Activated CD8-positive, alpha-beta memory T cell treated with anti-CD3 and anti-CD28 coated beads, Interleukin-2, amount 50 U/mL, for 24 hours (primary cell): ENCODE results near the gene PCDH9.

Source experiments
- DNase-seq: peaks from one replicate; pipeline ENCODE4 v3.0.0-alpha.2; 2020; ENCODE audit errors: extremely low read depth

The PCDH9 gene

GRCh38 chr13:67086260-67086659, 143.9 kb downstream of the PCDH9 start:
- no peak for DNase-seq

- no peak for DNase-seq
Measured at GRCh38 chr13:67084066-67084465, 146.1 kb downstream of the PCDH9 start.

- no peak for DNase-seq
Measured at GRCh38 chr13:67083519-67083918, 146.6 kb downstream of the PCDH9 start.

- DNase-seq = no peak
Measured at GRCh38 chr13:67080351-67080750, 149.8 kb downstream of the PCDH9 start.

DNA sequence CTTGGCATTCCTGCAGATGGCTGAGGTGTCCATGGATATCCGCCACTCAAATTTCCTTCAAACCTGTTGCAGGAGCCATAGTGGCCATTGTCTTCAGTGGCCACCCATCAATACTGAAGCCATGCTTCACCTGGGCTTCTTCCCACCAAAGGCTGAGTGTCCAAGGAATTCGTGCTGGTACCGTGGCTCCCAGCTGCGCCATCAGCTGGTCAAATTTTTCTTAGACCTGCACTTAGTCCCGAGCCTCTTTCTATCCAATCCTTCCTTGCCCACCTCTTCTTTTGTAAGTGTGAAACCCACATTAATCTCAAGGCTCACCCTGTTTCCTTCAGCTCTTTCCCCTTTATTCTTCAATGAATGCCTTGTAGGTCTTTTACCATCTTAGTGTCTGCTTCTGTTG, 152.1 kb downstream of the PCDH9 start:
- DNase-seq = no peak

- DNase-seq = no peak
Measured at GRCh38 chr13:67077132-67077531, 153.0 kb downstream of the PCDH9 start.

DNA sequence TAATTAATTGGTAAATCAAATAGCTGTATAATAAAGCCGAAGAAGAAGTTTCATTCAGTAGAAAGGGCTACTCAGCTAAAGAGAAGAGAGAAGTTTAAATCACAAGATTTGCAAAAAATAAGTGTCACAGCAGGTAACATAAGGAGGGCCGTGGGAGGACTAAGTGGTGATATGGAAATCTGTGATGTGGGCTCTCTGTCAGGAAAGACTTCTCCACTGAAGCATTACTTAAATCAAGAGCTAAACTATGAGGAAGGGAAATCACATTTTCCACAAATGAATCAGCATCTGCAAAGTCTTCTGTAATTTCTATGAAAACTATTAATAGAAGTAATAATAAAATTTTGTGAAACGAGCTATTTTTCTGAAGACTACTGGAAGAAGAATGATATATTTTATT, 153.8 kb downstream of the PCDH9 start:
- DNase-seq = no peak

- DNase-seq = no peak
Measured at GRCh38 chr13:67075239-67075638, 154.9 kb downstream of the PCDH9 start.

DNA sequence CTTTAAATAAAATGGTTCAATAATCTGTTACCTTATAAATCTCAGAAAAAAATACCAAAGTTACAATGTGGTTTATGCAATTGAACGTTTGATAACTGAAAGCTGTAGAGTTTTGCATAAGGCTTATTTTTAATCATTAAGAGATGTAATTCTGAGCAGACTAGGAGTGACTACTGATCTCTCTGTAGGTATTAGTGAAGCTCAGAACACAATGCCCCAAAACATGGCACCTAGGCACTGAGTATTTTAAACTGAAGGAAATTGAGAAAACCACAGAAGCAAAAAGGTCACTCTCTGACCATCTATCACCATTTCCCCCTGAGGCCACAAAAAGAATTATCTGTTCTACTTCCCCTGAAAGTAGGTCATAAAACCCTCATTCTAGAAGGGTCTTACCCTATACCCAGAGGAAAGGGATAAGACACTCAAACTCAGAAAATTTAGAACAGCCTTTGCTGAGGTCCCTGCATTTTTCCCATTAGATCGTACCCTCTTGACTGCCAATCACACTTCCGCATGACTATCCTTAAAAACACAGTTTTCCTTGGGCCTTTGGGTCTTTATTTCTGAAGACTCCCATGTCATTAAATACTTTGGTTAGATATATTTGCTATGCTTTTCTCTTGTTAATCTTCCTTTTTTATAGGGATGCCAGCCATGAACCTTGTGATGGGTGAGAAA, 158.1 kb downstream of the PCDH9 start:
- DNase-seq = no peak

- DNase-seq = no peak
Measured at GRCh38 chr13:67070306-67070705, 159.8 kb downstream of the PCDH9 start.

DNA sequence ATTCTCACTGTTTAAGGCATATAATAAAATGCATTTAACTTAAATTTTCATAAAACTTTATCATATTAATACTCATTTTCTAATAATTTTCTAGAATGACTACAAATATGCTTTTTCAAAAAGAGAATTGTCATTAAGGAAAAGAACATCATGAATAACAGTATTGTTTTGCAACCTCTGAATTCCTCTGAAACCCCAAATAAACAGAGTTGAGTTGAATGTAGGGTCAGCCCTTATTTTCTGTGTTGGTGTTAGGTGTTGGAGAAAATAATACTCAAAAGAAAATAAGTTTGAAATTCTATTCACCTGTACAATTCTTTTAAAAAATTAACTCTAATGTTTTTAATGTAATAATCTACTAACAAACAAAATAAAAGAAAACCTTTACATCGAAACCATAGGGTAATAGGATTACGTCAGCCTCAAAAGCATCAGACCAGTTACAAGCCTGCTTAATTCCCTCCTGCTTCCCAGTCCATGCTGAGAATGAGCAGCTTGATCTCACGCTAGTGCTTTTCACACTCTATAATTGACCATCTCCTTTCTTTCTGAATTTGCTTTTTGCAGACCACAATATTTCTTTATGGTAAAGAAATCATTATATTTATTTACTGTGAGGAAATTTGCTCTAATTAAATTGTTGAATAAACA, 160.9 kb downstream of the PCDH9 start:
- no peak for DNase-seq

- DNase-seq = no peak
Measured at GRCh38 chr13:67064920-67065319, 165.2 kb downstream of the PCDH9 start.

DNA sequence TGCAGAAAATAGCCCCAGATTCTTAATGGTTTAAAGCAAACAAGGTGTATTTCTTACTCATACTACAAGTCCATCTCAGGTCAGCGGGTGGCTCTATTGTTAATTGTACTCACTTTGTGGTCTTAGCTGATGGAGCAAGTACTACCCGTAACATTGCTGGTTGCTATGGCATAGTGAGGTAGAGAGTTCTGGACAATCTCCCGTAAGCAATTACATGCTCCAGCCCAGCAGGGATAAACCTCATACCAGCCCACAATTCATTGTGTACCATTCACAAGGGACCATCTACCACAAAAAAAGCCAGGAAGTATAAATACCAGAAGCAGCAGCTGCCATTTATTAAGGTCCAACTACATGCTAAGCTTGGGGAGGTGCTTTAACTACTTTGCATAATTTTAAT, 167.1 kb downstream of the PCDH9 start:
- no peak for DNase-seq

GRCh38 chr13:67062160-67062559, 168.0 kb downstream of the PCDH9 start:
- DNase-seq = no peak

DNA sequence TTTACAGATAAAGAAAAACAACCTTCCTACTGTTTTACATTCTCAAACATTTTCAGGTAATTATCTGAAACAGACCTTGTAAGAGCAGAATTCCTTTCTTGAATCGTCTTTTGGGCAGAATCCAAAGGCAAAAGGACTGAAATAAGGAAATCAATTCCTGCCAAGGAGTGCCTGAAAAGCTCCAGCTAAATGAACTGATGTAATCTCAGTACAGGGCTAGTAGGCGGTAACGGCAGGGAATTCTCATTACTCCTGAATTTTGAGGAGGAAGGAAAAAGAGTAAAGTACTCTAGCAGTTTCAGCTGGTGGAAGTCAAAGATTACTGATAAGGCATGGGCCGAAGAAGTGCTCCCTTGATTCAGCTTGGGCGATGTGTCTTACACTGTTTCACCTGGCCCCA, 168.4 kb downstream of the PCDH9 start:
- no peak for DNase-seq

- no peak for DNase-seq
Measured at GRCh38 chr13:67052550-67053490, 177.3 kb downstream of the PCDH9 start.

- DNase-seq = no peak
Measured at GRCh38 chr13:67049744-67050143, 180.4 kb downstream of the PCDH9 start.

- no peak for DNase-seq
Measured at GRCh38 chr13:67048821-67049150, 181.3 kb downstream of the PCDH9 start.

DNA sequence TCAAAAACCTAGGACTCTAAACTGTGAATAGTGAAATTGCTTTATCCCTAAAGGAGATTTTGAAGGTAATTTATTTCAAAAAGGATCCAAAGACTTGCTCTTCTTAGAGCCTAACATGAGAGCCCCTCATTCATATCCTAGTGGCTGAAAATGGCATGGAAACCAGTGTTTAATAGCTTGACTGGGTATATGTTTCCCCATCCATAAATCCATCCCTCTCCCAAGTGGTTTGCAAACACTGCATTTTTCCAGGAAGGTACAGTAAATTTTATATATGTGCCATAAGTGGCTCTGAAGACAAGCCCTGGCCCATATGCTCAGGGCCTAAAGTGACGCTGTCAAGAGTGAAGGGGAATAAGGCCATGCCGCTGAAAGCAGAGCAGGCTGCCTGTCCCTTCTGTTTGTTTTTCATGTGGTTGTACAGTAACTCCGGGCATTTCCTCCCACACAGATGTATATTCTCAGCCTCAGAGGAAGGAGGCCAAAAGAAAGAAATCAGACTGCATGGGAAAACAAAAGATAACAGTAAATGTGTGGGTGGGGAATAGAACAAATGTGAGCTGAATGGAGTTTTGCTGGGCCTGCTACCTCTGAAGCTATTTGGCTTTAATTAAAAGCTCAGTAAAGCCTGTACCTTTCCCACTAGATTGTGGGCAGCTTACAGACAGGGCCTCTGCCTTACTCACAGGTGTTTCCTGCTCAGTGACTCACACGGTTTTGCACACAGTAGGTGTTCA, 181.9 kb downstream of the PCDH9 start:
- no peak for DNase-seq

DNA sequence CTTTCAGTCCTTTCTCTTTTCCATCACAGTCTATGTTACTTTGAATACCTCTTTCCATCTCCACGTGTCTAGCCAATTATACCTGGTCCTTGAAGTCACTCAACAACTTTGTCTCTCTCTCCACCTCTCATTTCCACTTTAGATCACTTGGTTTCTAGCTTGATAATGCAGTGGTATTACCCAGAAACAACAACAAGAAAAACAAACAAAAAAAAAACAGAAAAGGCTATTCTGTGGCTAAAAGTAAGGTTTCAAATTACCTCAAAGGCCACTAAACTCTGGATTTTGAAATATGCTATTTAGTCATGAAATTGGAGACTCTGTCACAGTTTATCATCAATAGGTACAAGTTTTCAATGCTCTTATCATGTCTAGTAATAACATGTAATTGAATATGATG, 184.8 kb downstream of the PCDH9 start:
- DNase-seq = no peak

DNA sequence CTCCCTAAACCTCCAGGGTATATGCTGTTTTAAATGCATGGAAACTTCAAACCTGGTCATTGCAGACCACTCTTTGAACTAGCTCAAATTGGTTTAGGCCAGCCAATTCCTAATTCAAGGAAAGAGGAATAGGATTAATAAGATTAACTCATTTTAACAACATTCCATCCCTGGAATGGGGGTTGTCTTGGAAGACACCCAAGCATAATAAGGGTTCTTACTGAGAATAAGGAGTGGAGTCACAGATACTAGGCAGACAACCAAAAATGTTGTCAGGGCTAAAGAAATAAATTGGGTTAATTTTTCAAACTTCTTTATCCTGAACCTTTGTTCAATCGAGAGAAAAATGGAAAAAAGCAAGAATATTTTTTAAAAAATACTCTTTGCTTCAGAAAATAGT, 186.2 kb downstream of the PCDH9 start:
- no peak for DNase-seq

GRCh38 chr13:67042556-67042955, 187.6 kb downstream of the PCDH9 start:
- no peak for DNase-seq
